Measurements from ENCODE around the gene EDARADD.
"Not testable (repeated sequence)": the region's sequence is repeated elsewhere in the genome, so short reads cannot be mapped to it uniquely, and the experiment has no call there.

Gene EDARADD

GRCh38 chr1:236354330-236355147 lies 39.5 kb upstream of the EDARADD start:
- peak; percentile 30 for DNase-seq (ENCODE audit: low read depth)
- TF ChIP-seq, protein P1, sequence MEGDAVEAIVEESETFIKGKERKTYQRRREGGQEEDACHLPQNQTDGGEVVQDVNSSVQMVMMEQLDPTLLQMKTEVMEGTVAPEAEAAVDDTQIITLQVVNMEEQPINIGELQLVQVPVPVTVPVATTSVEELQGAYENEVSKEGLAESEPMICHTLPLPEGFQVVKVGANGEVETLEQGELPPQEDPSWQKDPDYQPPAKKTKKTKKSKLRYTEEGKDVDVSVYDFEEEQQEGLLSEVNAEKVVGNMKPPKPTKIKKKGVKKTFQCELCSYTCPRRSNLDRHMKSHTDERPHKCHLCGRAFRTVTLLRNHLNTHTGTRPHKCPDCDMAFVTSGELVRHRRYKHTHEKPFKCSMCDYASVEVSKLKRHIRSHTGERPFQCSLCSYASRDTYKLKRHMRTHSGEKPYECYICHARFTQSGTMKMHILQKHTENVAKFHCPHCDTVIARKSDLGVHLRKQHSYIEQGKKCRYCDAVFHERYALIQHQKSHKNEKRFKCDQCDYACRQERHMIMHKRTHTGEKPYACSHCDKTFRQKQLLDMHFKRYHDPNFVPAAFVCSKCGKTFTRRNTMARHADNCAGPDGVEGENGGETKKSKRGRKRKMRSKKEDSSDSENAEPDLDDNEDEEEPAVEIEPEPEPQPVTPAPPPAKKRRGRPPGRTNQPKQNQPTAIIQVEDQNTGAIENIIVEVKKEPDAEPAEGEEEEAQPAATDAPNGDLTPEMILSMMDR (conservative IDR thresholded peaks at IDR 0.05; ENCODE audit: low read length): no peak
- no peak overlapping the region for H3K4me3 ChIP-seq (ENCODE audit: low read length)

- no peak for DNase-seq (ENCODE audit: low read depth)
- TF ChIP-seq, protein P1 (conservative IDR thresholded peaks at IDR 0.05; ENCODE audit: low read length): no peak
- H3K4me3 ChIP-seq (ENCODE audit: low read length): no peak overlapping the region
Observed at GRCh38 chr1:236356141-236356540, 37.9 kb upstream of the EDARADD start.

DNA sequence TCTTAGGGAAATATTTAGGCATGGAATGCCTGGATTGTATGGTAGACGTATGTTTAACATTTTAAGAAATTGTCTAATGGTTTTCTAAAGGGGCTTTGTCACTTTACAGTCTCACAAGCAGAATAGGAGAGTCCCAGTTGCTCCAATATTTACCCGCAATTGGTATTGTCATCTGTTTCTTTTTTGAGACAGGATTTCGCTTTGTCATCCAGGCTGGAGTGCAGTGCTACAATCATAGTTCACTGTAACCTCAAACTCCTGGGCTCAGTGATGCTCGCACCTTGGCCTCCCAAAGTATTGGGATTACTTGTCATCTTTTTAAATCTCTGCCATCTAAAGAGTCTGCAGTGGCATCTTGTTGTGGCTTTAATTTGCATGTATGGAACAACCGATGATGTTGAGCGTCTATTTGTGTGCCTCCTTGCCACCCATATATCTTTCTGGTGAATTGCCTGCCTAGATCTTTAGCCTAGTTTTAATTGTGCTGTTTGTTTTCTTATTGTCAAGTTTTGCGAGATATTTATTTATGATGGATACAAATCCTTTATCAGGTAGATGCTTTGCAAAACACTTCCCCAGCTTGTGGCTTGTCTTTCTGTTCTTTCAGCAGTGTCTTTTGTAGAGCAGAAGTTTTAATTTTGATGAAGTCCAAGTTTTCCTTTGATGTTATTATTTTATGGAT lies 32.0 kb upstream of the EDARADD start:
- DNase-seq (ENCODE audit: low read depth): no peak
- TF ChIP-seq, protein P1 (conservative IDR thresholded peaks at IDR 0.05; ENCODE audit: low read length): no peak
- H3K4me3 ChIP-seq (ENCODE audit: low read length): no peak overlapping the region

DNA sequence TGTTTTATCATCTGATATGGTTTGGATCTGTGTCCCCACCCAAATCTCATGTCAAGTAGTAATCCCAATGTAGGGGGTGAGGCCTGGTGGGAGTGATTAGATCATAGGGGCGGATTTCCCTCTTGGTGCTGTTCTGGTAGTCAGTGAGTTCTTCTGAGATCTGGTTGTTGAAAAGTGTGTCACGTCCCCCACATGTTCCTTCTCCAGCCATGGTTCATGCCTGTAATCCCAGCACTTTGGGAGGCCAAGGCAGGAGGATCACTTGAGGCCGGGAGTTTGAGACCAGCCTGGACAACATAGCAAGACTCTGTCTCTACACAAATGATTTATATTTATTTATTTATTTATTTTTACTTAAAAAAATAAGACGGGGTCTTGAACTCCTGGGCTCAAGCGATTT lies 30.8 kb upstream of the EDARADD start:
- DNase-seq (ENCODE audit: low read depth): no peak
- H3K4me3 ChIP-seq (ENCODE audit: low read length): no peak overlapping the region
- TF ChIP-seq, protein P1 (conservative IDR thresholded peaks at IDR 0.05; ENCODE audit: low read length): no peak

GRCh38 chr1:236365999-236366570 lies 28.0 kb upstream of the EDARADD start:
- no peak for DNase-seq (ENCODE audit: low read depth)
- TF ChIP-seq, protein P1 (conservative IDR thresholded peaks at IDR 0.05; ENCODE audit: low read length): no peak
- H3K4me3 ChIP-seq (ENCODE audit: low read length): no peak overlapping the region

GRCh38 chr1:236366681-236367080 lies 27.4 kb upstream of the EDARADD start:
- not testable (repeated sequence) for DNase-seq (ENCODE audit: low read depth); H3K4me3 ChIP-seq (ENCODE audit: low read length)

DNA sequence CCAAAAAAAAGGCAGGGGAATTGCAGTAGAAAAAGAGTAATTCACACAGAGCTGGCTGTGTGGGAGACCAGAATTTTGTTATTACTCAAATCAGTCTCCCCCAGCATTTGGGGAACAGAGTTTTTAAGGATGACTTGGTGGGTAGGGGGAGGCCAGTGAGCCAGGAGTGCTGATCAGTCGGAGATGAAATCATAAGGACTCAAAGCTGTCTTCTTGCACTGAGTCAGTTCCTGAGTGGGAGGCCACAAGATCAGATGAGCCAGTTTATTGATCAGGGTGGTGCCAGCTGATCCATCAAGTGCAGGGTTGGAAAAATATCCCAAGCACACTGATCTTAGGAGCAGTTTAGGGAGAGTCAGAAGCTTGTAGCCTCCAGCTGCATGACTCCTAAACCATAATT lies 23.7 kb upstream of the EDARADD start:
- H3K4me3 ChIP-seq (ENCODE audit: low read length): no peak overlapping the region
- DNase-seq (ENCODE audit: low read depth): no peak
- TF ChIP-seq, protein P1 (conservative IDR thresholded peaks at IDR 0.05; ENCODE audit: low read length): no peak
